Heart left ventricle (tissue), 16 donors: ENCODE measurements around the gene ZBTB45. TPM values are rescaled to one million over a fixed set of nuclear protein-coding genes. Genes with fewer than 3 reads are reported as not detected.
A peak's percentile ranks its signal among the peaks of the same experiment; 100 is the strongest.

Experiments
- ATAC-seq, 4 donors: fragments of 200-7000 bp; cut with Tn5 transposase; one replicate each; pipeline ENCODE4 v1.9.1; 2020 to 2022; ENCODE audit warnings: moderate library complexity in 4 of 4, mild to moderate bottlenecking in 3 of 4, moderate number of reproducible peaks in 1 of 4
- DNase-seq, 5 donors: peaks; one replicate each; pipeline ENCODE4 v3.0.0-alpha.2; 2020
- H3K27ac ChIP-seq, 12 donors: fragments of 200-600 bp; sonication (generic) in 4 of 12; one replicate each; pipeline versions ENCODE4 v1.5.0 to v1.8.0; 2016 to 2022; ENCODE audit warnings: mild to moderate bottlenecking in 2 of 12
- H3K27me3 ChIP-seq, 9 donors: fragments of 200-600 bp; sonication (generic) in 2 of 9; one replicate each; pipeline versions ENCODE4 v1.5.1 to v1.8.0; 2016 to 2022; ENCODE audit warnings: mild to moderate bottlenecking in 3 of 9
- H3K36me3 ChIP-seq, 9 donors: fragments of 200-600 bp; sonication (generic) in 2 of 9; one replicate each; pipeline versions ENCODE4 v1.5.0 to v1.8.0; 2018 to 2022; ENCODE audit warnings: mild to moderate bottlenecking in 2 of 9
- H3K4me1 ChIP-seq, 12 donors: fragments of 200-600 bp; sonication (generic) in 4 of 12; one replicate each; pipeline versions ENCODE4 v1.5.0 to v1.8.0; 2016 to 2022; ENCODE audit warnings: mild to moderate bottlenecking in 3 of 12
- H3K4me3 ChIP-seq, 12 donors: fragments of 200-600 bp; sonication (generic) in 4 of 12; one replicate each; pipeline versions ENCODE4 v1.5.0 to v1.8.0; 2017 to 2022; ENCODE audit warnings: mild to moderate bottlenecking in 9 of 12, moderate library complexity in 4 of 12
- H3K9me3 ChIP-seq, 12 donors: fragments of 200-600 bp; sonication (generic) in 4 of 12; one replicate each; pipeline versions ENCODE4 v1.5.0 to v1.8.0; 2016 to 2022; ENCODE audit warnings: mild to moderate bottlenecking in 1 of 12
- CTCF ChIP-seq, 12 donors: fragments of 200-600 bp; sonication (generic) in 4 of 12; IDR thresholded peaks; one replicate each; pipeline versions ENCODE4 v1.5.0 to v1.8.0; 2018 to 2022; ENCODE audit warnings: antibody characterized with exemption in 12 of 12, mild to moderate bottlenecking in 5 of 12
- POLR2A ChIP-seq, 2 donors: fragments of 450-650 bp; IDR thresholded peaks; one replicate each; pipeline ENCODE4 v1.6.1; 2017; ENCODE audit warnings: antibody characterized with exemption in 2 of 2, mild to moderate bottlenecking in 2 of 2, moderate library complexity in 2 of 2
- WGBS, 4 donors: extraction: QIAGEN DNeasy Blood & Tissue Kit in 2 of 4; methylation state at CpG; one replicate each; pipeline versions ENCODE4 v1.1.5 to v1.1.7; 2013 to 2018; 5-methylcytosine and 5-hydroxymethylcytosine counted together
- intact Hi-C, 10 donors: fragments of 100-400 bp; cut with DNase I; formaldehyde crosslinking; loops; one replicate each; pipeline versions ENCODE4 v1.11.1 to v1.14.2; 2022
- polyA plus RNA-seq, 2 donors: library from polyadenylated mRNA; stranded (reverse); fragments of 200-250 nt; gene quantifications; one replicate each; pipeline ENCODE4 v1.2.3, GENCODE V29; 2013
- total RNA-seq, 9 donors: library from RNA; depleted of rRNA in 2 of 9; stranded (reverse); fragments of >200 nt in 2 of 9; fragmentation: NEBNext Ultra II Directional in 3 of 9; extraction: Animal tissue kit (Norgen Biotek cat#: 25700) in 3 of 9; gene quantifications; one replicate each; pipeline versions ENCODE4 v1.1.0 to v1.2.4, GENCODE V29; 2016 to 2023
- donor health status: ischemic (EF 13 %, LVEDD 7.1; RV severe dilation, severe dysfunction).
- donor health status: healthy with polysubstance abuse.
- donor health status: DM: no; HTN: yes; CAD: no.
- donor health status: DM: no; HTN: no; CAD: no.
- donor health status: ischemic (EF 25% LVEDD 6.9; RV normal size, moderate dysfunction).
- donor health status: ischemic (EF 25% LVEDD 5.7; RV mildly dilated, moderate dysfunction).
- donor health status: healthy.
- donor health status: DM: yes; HTN: yes; CAD: no.
- donor health status: ischemic (EF 35%, LVEDD 5.7; RV mildly dilated, moderate dysfunction).
- donor health status: nonischemic (EF 11% LVEDD 7.7; RV severe dilation, severe dysfunction).
- donor health status: DM: yes; HTN: yes; CAD: no.
- donor health status: PGD.
- donor health status: ischemic (EF 29% LVEDD 5.4; RV normal size, mild dysfunction).
- donor health status: nonischemic (EF 23%, LVEDD 6.1; RV moderate dilation, normal function).

The ZBTB45 gene
- total and polyA plus RNA-seq, 11 donors, result 6.9 to 13.4 (median 10.4) TPM

DNA sequence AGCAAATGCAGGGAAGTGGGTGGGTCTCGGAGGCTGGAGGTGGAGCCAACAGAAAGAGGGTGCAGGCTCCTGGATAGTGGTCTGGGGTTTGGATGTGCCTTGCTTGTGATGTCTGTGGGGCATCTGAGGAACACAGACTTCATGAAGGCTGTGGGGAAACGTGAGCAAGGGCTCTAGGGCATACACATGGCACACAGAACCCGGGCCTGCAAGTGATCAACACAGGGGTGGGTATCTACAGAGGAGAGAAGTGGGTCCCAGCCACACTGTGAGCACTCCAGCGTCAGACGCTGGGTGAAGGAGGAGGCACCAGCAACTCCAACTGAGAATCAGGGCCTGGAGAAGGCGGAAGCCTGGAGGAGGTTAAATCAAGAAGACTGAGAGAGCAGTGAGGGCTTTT is 44.2 kb upstream of the ZBTB45 start:
- Histone ChIP-seq H3K4me1 (peaks cover 8 to 37% (median 32%) of the 10 kb centered on the region in 12 donors), H3K36me3 (peaks cover 0 to 21% (median 9%) of the 10 kb centered on the region in 9 donors), H3K4me3 (no peak overlapping the region), H3K9me3 (no peaks in the 10 kb centered on the region), H3K27me3 (peaks cover 0 to 21% (median 0%) of the 10 kb centered on the region in 9 donors), H3K27ac (no peak overlapping the region)
- TF ChIP-seq POLR2A (IDR thresholded peaks at IDR 0.05) (no peak), CTCF (IDR thresholded peaks at IDR 0.05) (no peak)
- peak in 1 of 5 donors; percentile 11 for DNase-seq
- whole genome bisulfite sequencing, 4 donors, result 70 to 76% (median 74%) methylated on average over 6 of the region's 6 CpGs
- intact Hi-C loops, result no loop called here
- ATAC-seq, result no peak

DNA sequence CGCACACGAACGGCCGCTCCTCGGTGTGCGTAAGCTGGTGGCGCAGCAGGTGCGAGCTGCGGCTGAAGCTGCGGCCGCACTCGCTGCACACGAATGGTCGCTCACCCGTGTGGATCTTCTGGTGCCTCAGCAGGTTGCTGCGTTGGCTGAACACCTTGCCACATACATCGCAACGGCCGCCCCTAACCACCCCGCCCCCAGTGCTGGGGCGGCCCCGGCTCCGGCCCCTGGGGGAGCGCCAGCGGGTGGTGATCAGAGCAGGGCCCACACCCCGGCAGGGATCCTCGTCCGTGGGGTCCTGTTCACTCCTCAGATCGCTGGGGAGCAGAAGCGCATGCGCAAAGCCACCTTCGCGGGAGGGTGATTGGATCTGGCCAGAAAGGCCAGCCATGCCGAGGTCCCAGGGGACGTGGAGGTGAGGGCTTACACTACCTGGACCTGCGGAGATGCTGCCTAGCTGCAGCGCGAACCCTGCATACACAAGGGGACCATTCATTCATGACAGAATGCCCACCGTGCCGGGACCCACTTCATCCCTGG is 43.5 kb upstream of the ZBTB45 start:
- TF ChIP-seq POLR2A (IDR thresholded peaks at IDR 0.05) (no peak), CTCF (IDR thresholded peaks at IDR 0.05) (no peak)
- ATAC-seq (no peak), DNase-seq (peak in 3 of 5 donors; percentile 29 to 75 (median 41))
- Histone ChIP-seq H3K27me3 (peaks cover 0 to 21% (median 0%) of the 10 kb centered on the region in 9 donors), H3K4me1 (peaks cover 8 to 37% (median 32%) of the 10 kb centered on the region in 12 donors), H3K36me3 (peaks cover 0 to 17% (median 9%) of the 10 kb centered on the region in 9 donors), H3K4me3 (peak overlapping the region; percentile 29 to 62 (median 50)), H3K9me3 (no peaks in the 10 kb centered on the region), H3K27ac (peak overlapping the region in 5 of 12 donors; percentile 24 to 62 (median 44))
- intact Hi-C loops, result no loop called here
- WGBS, 4 donors, result 4 to 6% (median 5%) methylated on average over 25 to 40 of the region's 40 CpGs

GRCh38 chr19:58562122-58563033 is 42.8 kb upstream of the ZBTB45 start:
- H3K27ac ChIP-seq, result peak overlapping the region in 8 of 12 donors; percentile 22 to 62 (median 46)
- TF ChIP-seq CTCF (IDR thresholded peaks at IDR 0.05) (no peak), POLR2A (IDR thresholded peaks at IDR 0.05) (no peak)
- peak in 4 of 5 donors; percentile 40 to 75 (median 56) for DNase-seq
- intact Hi-C loops, result no loop called here
- ATAC-seq, result peak in 1 of 4 donors; percentile 3
- H3K9me3 ChIP-seq, result no peaks in the 10 kb centered on the region
- peaks cover 8 to 41% (median 34%) of the 10 kb centered on the region in 12 donors for H3K4me1 ChIP-seq
- peaks cover 0 to 14% (median 6%) of the 10 kb centered on the region in 9 donors for H3K36me3 ChIP-seq
- peaks cover 0 to 21% (median 0%) of the 10 kb centered on the region in 9 donors for H3K27me3 ChIP-seq
- H3K4me3 ChIP-seq, result peak overlapping the region; percentile 29 to 62 (median 50)
- WGBS, 4 donors, result 4 to 13% (median 6%) methylated on average over 51 to 107 of the region's 107 CpGs
